ENCODE measurements around the gene ZNF672. TPM values are rescaled to one million over a fixed set of nuclear protein-coding genes. Genes with fewer than 3 reads are reported as not detected.

Gene ZNF672
- total RNA-seq (2014; rRNA removed; shearing (Covaris generic)), result 26.3 and 39.7 TPM in 2 replicates
- 9.0 and 10.3 TPM in 2 replicates for polyA plus RNA-seq (2016; fragmentation: Nextera tagmentation; extraction: Ambion mirVana)
- long read RNA-seq, partial matches to known transcripts, result 0 of 5 reads
- long read RNA-seq, other reads (novel, unspliced or antisense), result 2 of 5 reads

DNA sequence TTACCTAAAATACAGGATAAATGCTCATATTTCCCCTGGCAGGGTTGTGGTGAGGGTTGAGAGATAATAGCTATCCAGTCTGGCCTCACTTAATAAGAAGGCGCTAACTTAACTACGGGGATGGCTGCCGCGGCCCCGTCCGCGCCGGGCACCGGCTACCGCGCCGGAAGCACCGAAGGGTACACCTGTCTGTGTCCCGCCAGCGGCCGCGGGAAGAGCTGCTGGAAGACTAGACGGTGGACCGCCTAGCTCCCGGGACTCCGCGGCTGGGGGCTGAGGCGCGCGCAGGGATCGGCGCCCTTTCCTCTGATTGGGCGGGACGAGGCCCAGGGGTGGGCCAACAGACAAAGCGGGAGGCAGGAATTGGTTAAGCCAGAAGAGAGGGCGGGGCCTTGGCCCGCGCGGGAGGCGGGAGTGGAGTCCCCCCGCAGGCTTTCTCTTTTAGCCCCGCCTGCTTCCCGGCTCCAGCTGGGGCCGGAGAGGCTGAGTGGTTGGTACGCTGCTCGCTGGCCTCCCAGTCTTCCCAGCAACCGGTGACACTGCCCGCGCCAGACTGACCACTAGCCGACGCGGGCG, at the start of gene ZNF672:
ZNF672 (plus strand) TSS at position 444 of the 576 bp plus-strand sequence. CDS start 9,051 bp downstream, outside the sequence.
- Histone ChIP-seq H3F3A (replicated peaks; ENCODE audit: low read depth) (peaks cover 5% of the 10 kb centered on the region; the same call in 1 of the 2 replicates), H3K9me2 (ENCODE audit: insufficient read depth) (no peaks in the 10 kb centered on the region), H2AFZ (peak within 1 kb of the TSS; percentile 98), H3K4me2 (peak within 1 kb of the TSS; percentile 91), H3K27me3 (ENCODE audit: insufficient read depth) (peaks cover 7% of the 10 kb centered on the region; the same call in 1 of the 2 replicates), H3K27ac (ENCODE audit: low read depth) (peak within 1 kb of the TSS; percentile 83), H3K79me2 (replicated peaks; ENCODE audit: insufficient read depth) (no peaks in the 10 kb centered on the region; the same call in 1 of the 2 replicates), H3K4me3 (peak within 1 kb of the TSS; percentile 94), H3K4me1 (ENCODE audit: insufficient read depth) (peaks cover 10% of the 10 kb centered on the region), H4K20me1 (replicated peaks; ENCODE audit: insufficient read depth) (peaks cover 8% of the 10 kb centered on the region; the same call in 1 of the 2 replicates), H3K36me3 (ENCODE audit: insufficient read depth) (no peaks in the 10 kb centered on the region)
- DNase-seq (ENCODE audit: low spot score) (peak; percentile 99), ATAC-seq (peak; percentile 82)
- TF ChIP-seq CREB1 (CRISPR knock-in tag; IDR thresholded peaks at IDR 0.05; ENCODE audit: low read depth) (peak; percentile 84), POLR2AphosphoS5 (IDR thresholded peaks at IDR 0.05; ENCODE audit: low read depth) (peak; percentile 95), ZNF331 (CRISPR knock-in tag; IDR thresholded peaks at IDR 0.05; ENCODE audit: low read depth) (no peak), STAT1 (IDR thresholded peaks at IDR 0.05; ENCODE audit: unreplicated experiment) (no peak), EZH2 (IDR thresholded peaks at IDR 0.05; ENCODE audit: low read depth, unreplicated experiment) (no peak)
- Mint-ChIP-seq H3K36me3 (ENCODE audit: low read depth) (no peaks in the 10 kb centered on the region; the same call in 2 of the 3 replicates), H3K27me3 (ENCODE audit: insufficient read depth, low read depth, poor library complexity) (peaks cover 3% of the 10 kb centered on the region), H3K4me3 (no peak within 1 kb of the TSS; the same call in 2 of the 3 replicates), H3K4me1 (peaks cover 5% of the 10 kb centered on the region), H3K9me3 (no peaks in the 10 kb centered on the region), H3K27ac (peak within 1 kb of the TSS; percentile 92)

DNA sequence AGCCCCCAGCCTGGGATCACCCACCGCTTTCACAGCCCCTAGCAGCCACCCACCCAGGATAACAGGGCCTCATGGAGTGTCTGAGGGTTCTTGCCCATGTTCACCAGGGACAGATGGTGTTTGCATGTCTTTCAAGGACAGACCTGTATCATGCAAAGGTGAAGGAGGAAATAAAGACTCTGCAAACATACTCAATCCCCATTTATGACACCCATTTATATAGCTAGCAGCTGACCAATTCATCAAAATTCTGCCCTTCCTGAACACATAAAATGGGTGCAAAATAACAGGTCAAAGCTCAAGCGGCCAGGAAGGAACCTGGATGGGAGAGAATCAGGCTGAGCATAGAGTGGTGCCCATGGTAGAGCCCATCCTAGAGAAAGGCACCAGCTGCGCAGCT, 49.7 kb upstream of the ZNF672 start:
- Histone ChIP-seq H3K36me3 (ENCODE audit: insufficient read depth) (no peaks in the 10 kb centered on the region), H3K79me2 (replicated peaks; ENCODE audit: insufficient read depth) (no peaks in the 10 kb centered on the region), H3F3A (replicated peaks; ENCODE audit: low read depth) (no peaks in the 10 kb centered on the region), H3K4me3 (no peak overlapping the region), H3K9me2 (ENCODE audit: insufficient read depth) (no peaks in the 10 kb centered on the region), H3K27ac (ENCODE audit: low read depth) (no peak overlapping the region), H4K20me1 (replicated peaks; ENCODE audit: insufficient read depth) (no peaks in the 10 kb centered on the region), H3K4me1 (ENCODE audit: insufficient read depth) (no peaks in the 10 kb centered on the region), H2AFZ (no peak overlapping the region), H3K4me2 (no peak overlapping the region), H3K27me3 (ENCODE audit: insufficient read depth) (no peaks in the 10 kb centered on the region)
- Mint-ChIP-seq H3K4me1 (no peaks in the 10 kb centered on the region), H3K27ac (no peak overlapping the region), H3K4me3 (no peak overlapping the region), H3K9me3 (peaks cover 93% of the 10 kb centered on the region), H3K36me3 (ENCODE audit: low read depth) (peaks cover 18% of the 10 kb centered on the region), H3K27me3 (ENCODE audit: insufficient read depth, low read depth, poor library complexity) (peaks cover 5% of the 10 kb centered on the region)
- DNase-seq (ENCODE audit: low spot score) (no peak), ATAC-seq (no peak)
- TF ChIP-seq EZH2phosphoT487 (IDR thresholded peaks at IDR 0.05; ENCODE audit: unreplicated experiment), result no peak
- TF ChIP-seq, protein P1, sequence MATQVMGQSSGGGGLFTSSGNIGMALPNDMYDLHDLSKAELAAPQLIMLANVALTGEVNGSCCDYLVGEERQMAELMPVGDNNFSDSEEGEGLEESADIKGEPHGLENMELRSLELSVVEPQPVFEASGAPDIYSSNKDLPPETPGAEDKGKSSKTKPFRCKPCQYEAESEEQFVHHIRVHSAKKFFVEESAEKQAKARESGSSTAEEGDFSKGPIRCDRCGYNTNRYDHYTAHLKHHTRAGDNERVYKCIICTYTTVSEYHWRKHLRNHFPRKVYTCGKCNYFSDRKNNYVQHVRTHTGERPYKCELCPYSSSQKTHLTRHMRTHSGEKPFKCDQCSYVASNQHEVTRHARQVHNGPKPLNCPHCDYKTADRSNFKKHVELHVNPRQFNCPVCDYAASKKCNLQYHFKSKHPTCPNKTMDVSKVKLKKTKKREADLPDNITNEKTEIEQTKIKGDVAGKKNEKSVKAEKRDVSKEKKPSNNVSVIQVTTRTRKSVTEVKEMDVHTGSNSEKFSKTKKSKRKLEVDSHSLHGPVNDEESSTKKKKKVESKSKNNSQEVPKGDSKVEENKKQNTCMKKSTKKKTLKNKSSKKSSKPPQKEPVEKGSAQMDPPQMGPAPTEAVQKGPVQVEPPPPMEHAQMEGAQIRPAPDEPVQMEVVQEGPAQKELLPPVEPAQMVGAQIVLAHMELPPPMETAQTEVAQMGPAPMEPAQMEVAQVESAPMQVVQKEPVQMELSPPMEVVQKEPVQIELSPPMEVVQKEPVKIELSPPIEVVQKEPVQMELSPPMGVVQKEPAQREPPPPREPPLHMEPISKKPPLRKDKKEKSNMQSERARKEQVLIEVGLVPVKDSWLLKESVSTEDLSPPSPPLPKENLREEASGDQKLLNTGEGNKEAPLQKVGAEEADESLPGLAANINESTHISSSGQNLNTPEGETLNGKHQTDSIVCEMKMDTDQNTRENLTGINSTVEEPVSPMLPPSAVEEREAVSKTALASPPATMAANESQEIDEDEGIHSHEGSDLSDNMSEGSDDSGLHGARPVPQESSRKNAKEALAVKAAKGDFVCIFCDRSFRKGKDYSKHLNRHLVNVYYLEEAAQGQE (IDR thresholded peaks at IDR 0.05; ENCODE audit: unreplicated experiment), result no peak
- TF ChIP-seq, protein P2, sequence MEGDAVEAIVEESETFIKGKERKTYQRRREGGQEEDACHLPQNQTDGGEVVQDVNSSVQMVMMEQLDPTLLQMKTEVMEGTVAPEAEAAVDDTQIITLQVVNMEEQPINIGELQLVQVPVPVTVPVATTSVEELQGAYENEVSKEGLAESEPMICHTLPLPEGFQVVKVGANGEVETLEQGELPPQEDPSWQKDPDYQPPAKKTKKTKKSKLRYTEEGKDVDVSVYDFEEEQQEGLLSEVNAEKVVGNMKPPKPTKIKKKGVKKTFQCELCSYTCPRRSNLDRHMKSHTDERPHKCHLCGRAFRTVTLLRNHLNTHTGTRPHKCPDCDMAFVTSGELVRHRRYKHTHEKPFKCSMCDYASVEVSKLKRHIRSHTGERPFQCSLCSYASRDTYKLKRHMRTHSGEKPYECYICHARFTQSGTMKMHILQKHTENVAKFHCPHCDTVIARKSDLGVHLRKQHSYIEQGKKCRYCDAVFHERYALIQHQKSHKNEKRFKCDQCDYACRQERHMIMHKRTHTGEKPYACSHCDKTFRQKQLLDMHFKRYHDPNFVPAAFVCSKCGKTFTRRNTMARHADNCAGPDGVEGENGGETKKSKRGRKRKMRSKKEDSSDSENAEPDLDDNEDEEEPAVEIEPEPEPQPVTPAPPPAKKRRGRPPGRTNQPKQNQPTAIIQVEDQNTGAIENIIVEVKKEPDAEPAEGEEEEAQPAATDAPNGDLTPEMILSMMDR (conservative IDR thresholded peaks at IDR 0.05; ENCODE audit: low read depth in 2 of 2), result no peak
- no peak for TF ChIP-seq EZH2 (IDR thresholded peaks at IDR 0.05; ENCODE audit: low read depth, unreplicated experiment)
- TF ChIP-seq JUNB (IDR thresholded peaks at IDR 0.05; ENCODE audit: unreplicated experiment), result no peak
- TF ChIP-seq STAT1 (IDR thresholded peaks at IDR 0.05; ENCODE audit: unreplicated experiment), result no peak
- no peak for TF ChIP-seq NANOG (IDR thresholded peaks at IDR 0.05; ENCODE audit: borderline replicate concordance)
- TF ChIP-seq POLR2AphosphoS5 (IDR thresholded peaks at IDR 0.05; ENCODE audit: low read depth), result no peak
